ENCODE measurements around the gene EGR4.

Gene EGR4

GRCh38 chr2:73253901-73254300, 39.4 kb downstream of the EGR4 start:
- Histone ChIP-seq H3K4me1 (ENCODE audit: control insufficient read depth, low read length) (peaks cover 14% of the 10 kb centered on the region), H3K36me3 (ENCODE audit: control insufficient read depth, low read length) (peaks cover 88% of the 10 kb centered on the region), H3F3A (ENCODE audit: control insufficient read depth, insufficient read depth) (peaks cover 30% of the 10 kb centered on the region), H3K9me2 (replicated peaks; ENCODE audit: control insufficient read depth, low read length) (no peaks in the 10 kb centered on the region), H4K20me1 (ENCODE audit: control insufficient read depth, insufficient read depth, low read depth, low read length) (peaks cover 3% of the 10 kb centered on the region; the same call in 1 of the 2 replicates), H3K27ac (ENCODE audit: low read depth, low read length) (no peak overlapping the region), H3K27me3 (ENCODE audit: control insufficient read depth, low read length) (no peaks in the 10 kb centered on the region), H3K9me3 (ENCODE audit: control insufficient read depth, insufficient read depth, low read length) (no peaks in the 10 kb centered on the region), H3K4me3 (ENCODE audit: low read length) (no peak overlapping the region), H3K4me2 (ENCODE audit: low read length) (no peak overlapping the region), H3K79me2 (ENCODE audit: control insufficient read depth, low read length) (no peaks in the 10 kb centered on the region)
- TF ChIP-seq, protein P1, sequence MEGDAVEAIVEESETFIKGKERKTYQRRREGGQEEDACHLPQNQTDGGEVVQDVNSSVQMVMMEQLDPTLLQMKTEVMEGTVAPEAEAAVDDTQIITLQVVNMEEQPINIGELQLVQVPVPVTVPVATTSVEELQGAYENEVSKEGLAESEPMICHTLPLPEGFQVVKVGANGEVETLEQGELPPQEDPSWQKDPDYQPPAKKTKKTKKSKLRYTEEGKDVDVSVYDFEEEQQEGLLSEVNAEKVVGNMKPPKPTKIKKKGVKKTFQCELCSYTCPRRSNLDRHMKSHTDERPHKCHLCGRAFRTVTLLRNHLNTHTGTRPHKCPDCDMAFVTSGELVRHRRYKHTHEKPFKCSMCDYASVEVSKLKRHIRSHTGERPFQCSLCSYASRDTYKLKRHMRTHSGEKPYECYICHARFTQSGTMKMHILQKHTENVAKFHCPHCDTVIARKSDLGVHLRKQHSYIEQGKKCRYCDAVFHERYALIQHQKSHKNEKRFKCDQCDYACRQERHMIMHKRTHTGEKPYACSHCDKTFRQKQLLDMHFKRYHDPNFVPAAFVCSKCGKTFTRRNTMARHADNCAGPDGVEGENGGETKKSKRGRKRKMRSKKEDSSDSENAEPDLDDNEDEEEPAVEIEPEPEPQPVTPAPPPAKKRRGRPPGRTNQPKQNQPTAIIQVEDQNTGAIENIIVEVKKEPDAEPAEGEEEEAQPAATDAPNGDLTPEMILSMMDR (IDR thresholded peaks at IDR 0.05; ENCODE audit: low read depth, low read length, poor library complexity, severe bottlenecking), result no peak
- no peak for TF ChIP-seq EZH2phosphoT487 (IDR thresholded peaks at IDR 0.05; ENCODE audit: borderline replicate concordance, low read length)

DNA sequence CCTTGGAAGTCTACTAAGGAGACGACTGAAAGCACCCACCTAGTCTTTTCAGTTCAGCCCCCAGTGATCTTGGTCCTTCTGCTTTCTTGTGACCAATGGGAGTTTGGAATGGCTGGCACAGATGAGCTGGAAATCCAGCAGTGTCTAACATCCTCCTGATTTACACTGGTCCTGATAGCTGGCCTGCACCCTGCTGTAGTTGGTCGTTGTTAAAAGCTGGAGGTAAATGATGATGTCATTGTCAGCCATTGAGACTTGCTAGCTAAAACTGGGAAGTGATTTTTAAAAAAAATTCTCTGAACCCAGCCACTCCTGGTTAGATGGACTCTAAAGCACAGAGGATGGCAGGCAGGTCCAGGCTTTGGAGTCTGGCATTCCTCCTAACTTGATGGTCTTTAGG, 39.9 kb downstream of the EGR4 start:
- TF ChIP-seq, protein P1 (IDR thresholded peaks at IDR 0.05; ENCODE audit: low read depth, low read length, poor library complexity, severe bottlenecking), result no peak
- no peak for TF ChIP-seq EZH2phosphoT487 (IDR thresholded peaks at IDR 0.05; ENCODE audit: borderline replicate concordance, low read length)
- no peak overlapping the region for H3K4me2 ChIP-seq (ENCODE audit: low read length)
- H3K79me2 ChIP-seq (ENCODE audit: control insufficient read depth, low read length), result no peaks in the 10 kb centered on the region
- no peak overlapping the region for H3K4me3 ChIP-seq (ENCODE audit: low read length)
- peaks cover 3% of the 10 kb centered on the region; the same call in 1 of the 2 replicates for H4K20me1 ChIP-seq (ENCODE audit: control insufficient read depth, insufficient read depth, low read depth, low read length)
- no peaks in the 10 kb centered on the region for H3K9me3 ChIP-seq (ENCODE audit: control insufficient read depth, insufficient read depth, low read length)
- no peaks in the 10 kb centered on the region for H3K9me2 ChIP-seq (replicated peaks; ENCODE audit: control insufficient read depth, low read length)
- peaks cover 32% of the 10 kb centered on the region for H3F3A ChIP-seq (ENCODE audit: control insufficient read depth, insufficient read depth)
- H3K27me3 ChIP-seq (ENCODE audit: control insufficient read depth, low read length), result no peaks in the 10 kb centered on the region
- peaks cover 88% of the 10 kb centered on the region for H3K36me3 ChIP-seq (ENCODE audit: control insufficient read depth, low read length)
- peaks cover 8% of the 10 kb centered on the region for H3K4me1 ChIP-seq (ENCODE audit: control insufficient read depth, low read length)
- no peak overlapping the region; the same call in 1 of the 2 replicates for H3K27ac ChIP-seq (ENCODE audit: low read depth, low read length)

DNA sequence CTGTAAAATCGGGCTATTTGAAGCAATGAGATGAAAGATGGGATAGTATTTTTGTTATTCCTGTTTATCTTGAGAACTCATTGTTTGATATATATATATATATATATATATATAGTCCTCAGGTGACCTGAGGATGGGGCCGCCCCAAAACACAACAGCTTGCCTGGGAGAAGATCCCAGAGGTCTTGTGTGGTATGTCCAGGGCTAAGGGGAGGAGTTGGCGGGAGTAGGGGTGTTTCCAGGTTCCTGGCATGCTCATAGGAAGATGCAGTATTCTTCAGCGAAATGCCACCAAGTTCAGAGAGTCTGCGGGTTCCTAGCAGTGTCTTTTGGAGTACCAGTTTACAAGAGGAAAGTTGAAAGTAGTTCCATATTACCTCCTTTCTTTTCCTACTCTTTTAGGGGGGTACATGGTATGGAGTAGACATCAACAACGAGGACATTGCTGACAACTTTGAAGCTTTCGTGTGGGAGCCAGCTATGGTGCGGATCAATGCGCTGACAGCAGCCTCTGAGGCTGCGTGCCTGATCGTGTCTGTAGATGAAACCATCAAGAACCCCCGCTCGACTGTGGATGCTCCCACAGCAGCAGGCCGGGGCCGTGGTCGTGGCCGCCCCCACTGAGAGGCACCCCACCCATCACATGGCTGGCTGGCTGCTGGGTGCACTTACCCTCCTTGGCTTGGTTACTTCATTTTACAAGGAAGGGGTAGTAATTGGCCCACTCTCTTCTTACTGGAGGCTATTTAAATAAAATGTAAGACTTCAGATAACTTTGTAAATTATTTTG, 40.9 kb downstream of the EGR4 start:
- H3F3A ChIP-seq (ENCODE audit: control insufficient read depth, insufficient read depth), result peaks cover 32% of the 10 kb centered on the region

More for the DNA sequence above, 40.9 kb downstream of the EGR4 start:
- H3K9me2 ChIP-seq (replicated peaks; ENCODE audit: control insufficient read depth, low read length), result no peaks in the 10 kb centered on the region
- no peaks in the 10 kb centered on the region for H3K27me3 ChIP-seq (ENCODE audit: control insufficient read depth, low read length)
- H3K79me2 ChIP-seq (ENCODE audit: control insufficient read depth, low read length), result no peaks in the 10 kb centered on the region
- H3K4me3 ChIP-seq (ENCODE audit: low read length), result no peak overlapping the region
- H3K36me3 ChIP-seq (ENCODE audit: control insufficient read depth, low read length), result peaks cover 88% of the 10 kb centered on the region
- H3K4me2 ChIP-seq (ENCODE audit: low read length), result no peak overlapping the region
- H3K27ac ChIP-seq (ENCODE audit: low read depth, low read length), result no peak overlapping the region
- no peaks in the 10 kb centered on the region for H3K9me3 ChIP-seq (ENCODE audit: control insufficient read depth, insufficient read depth, low read length)
- peaks cover 7% of the 10 kb centered on the region; the same call in 1 of the 2 replicates for H4K20me1 ChIP-seq (ENCODE audit: control insufficient read depth, insufficient read depth, low read depth, low read length)
- H3K4me1 ChIP-seq (ENCODE audit: control insufficient read depth, low read length), result no peaks in the 10 kb centered on the region
- no peak for TF ChIP-seq EZH2phosphoT487 (IDR thresholded peaks at IDR 0.05; ENCODE audit: borderline replicate concordance, low read length)
- TF ChIP-seq, protein P1 (IDR thresholded peaks at IDR 0.05; ENCODE audit: low read depth, low read length, poor library complexity, severe bottlenecking), result no peak
